Endothelial cell of umbilical vein (primary cell): ENCODE data around the gene TRAPPC11. TPM values are rescaled to one million over a fixed set of nuclear protein-coding genes. Genes with fewer than 3 reads are reported as not detected.

Source experiments
- BruUV-seq: library from RNA; stranded (reverse); fragments of 400-500 nt; replicated peaks from 2 replicates; lab custom pipeline; 2021; lab: Mats Ljungman, UMichigan
- CTCF ChIA-PET: fragments of 300-600, 350-600 bp; sonication (Branson Sonifier 250); formaldehyde crosslinking; loops from one replicate; lab custom pipeline; 2021; ENCODE audit warnings: antibody characterized with exemption, inconsistent platforms; lab: Charles Lee
- POLR2A ChIA-PET: fragments of 300-600, 350-600 bp; sonication (Branson Sonifier 250); formaldehyde crosslinking; loops from one replicate; lab custom pipeline; 2021; ENCODE audit warnings: antibody characterized with exemption, inconsistent platforms; lab: Charles Lee
- DNase-seq: peaks from one replicate; pipeline ENCODE4 v3.0.0-alpha.2; 2011; ENCODE audit warnings: low read depth, low spot score
- FAIRE-seq: peaks from 2 replicates; lab custom pipeline; 2011; peaks lifted over from hg19 to GRCh38; lab: Jason Lieb, UNC
- H2AFZ ChIP-seq: 2 replicates; pipeline ENCODE4 v1.6.0; 2012; ENCODE audit warnings: low read depth, low read length, control low read depth, inconsistent platforms
- H3K27ac ChIP-seq: 2 replicates; pipeline ENCODE4 v1.5.1; 2011; ENCODE audit warnings: low read depth, mild to moderate bottlenecking, control low read depth, low read length, moderate library complexity; ENCODE audit not compliant: insufficient read depth
- H3K27me3 ChIP-seq, 2 experiments: 2 replicates each; pipeline versions ENCODE4 v1.6.0 to v1.6.1; 2011; ENCODE audit warnings: low read length in 2 of 2, mixed read lengths in 1 of 2; ENCODE audit not compliant: control insufficient read depth in 2 of 2, insufficient read depth in 2 of 2
- H3K36me3 ChIP-seq, 2 experiments: 2 replicates in 1 of 2; 3 replicates in 1 of 2; pipeline ENCODE4 v1.5.1; 2011; ENCODE audit warnings: low read length in 2 of 2, mild to moderate bottlenecking in 1 of 2, moderate library complexity in 1 of 2; ENCODE audit not compliant: control insufficient read depth in 2 of 2, insufficient read depth in 2 of 2; ENCODE audit errors: extremely low read depth in 1 of 2
- H3K4me1 ChIP-seq: 3 replicates; pipeline ENCODE4 v1.5.1; 2011; ENCODE audit warnings: mild to moderate bottlenecking, low read length; ENCODE audit not compliant: control insufficient read depth, insufficient read depth; ENCODE audit errors: extremely low read depth
- H3K4me2 ChIP-seq: 2 replicates; pipeline ENCODE4 v1.6.1; 2011; ENCODE audit warnings: low read length, control low read depth, mixed read lengths; ENCODE audit not compliant: insufficient read depth
- H3K4me3 ChIP-seq, 3 experiments: fragments of 200-600 bp in 1 of 3; sonication (generic), shearing (Covaris generic) in 1 of 3; replicated peaks in 1 of 3; 2 replicates each; pipeline ENCODE4 v1.5.1; 2011 to 2016; ENCODE audit warnings: control low read depth in 3 of 3, low read length in 3 of 3, mild to moderate bottlenecking in 2 of 3, inconsistent platforms in 1 of 3, low read depth in 1 of 3, moderate library complexity in 1 of 3; ENCODE audit not compliant: insufficient read depth in 1 of 3
- H3K79me2 ChIP-seq: 2 replicates; pipeline ENCODE4 v1.6.0; 2012; ENCODE audit warnings: low read length, inconsistent platforms; ENCODE audit not compliant: control insufficient read depth, insufficient read depth
- H3K9ac ChIP-seq: replicated peaks from 2 replicates; pipeline ENCODE3; 2011; ENCODE audit warnings: low read length, control low read depth; ENCODE audit not compliant: insufficient read depth; ENCODE audit errors: extremely low read depth
- H3K9me1 ChIP-seq: replicated peaks from 3 replicates; pipeline ENCODE4 v1.6.0; 2011; ENCODE audit warnings: mild to moderate bottlenecking, low read length; ENCODE audit not compliant: control insufficient read depth, insufficient read depth; ENCODE audit errors: extremely low read depth
- H3K9me3 ChIP-seq: replicated peaks from 2 replicates; pipeline ENCODE4 v1.5.1; 2012; ENCODE audit warnings: low read length, inconsistent platforms; ENCODE audit not compliant: control insufficient read depth, insufficient read depth
- H4K20me1 ChIP-seq: replicated peaks from 2 replicates; pipeline ENCODE3; 2011; ENCODE audit warnings: mild to moderate bottlenecking, low read length; ENCODE audit not compliant: control insufficient read depth, insufficient read depth; ENCODE audit errors: extremely low read depth
- EZH2 ChIP-seq: IDR thresholded peaks from 2 replicates; pipeline ENCODE4 v1.6.1; 2012; ENCODE audit warnings: borderline replicate concordance, low read depth, mild to moderate bottlenecking, moderate library complexity, low read length, inconsistent platforms; ENCODE audit not compliant: severe bottlenecking
- FOS ChIP-seq: IDR thresholded peaks from 2 replicates; pipeline ENCODE4 v1.6.1; 2011; ENCODE audit warnings: mild to moderate bottlenecking, low read length, moderate library complexity, borderline replicate concordance; ENCODE audit not compliant: insufficient read depth
- GATA2 ChIP-seq: IDR thresholded peaks from 2 replicates; pipeline ENCODE4 v1.7.0; 2011; ENCODE audit warnings: low read depth, mild to moderate bottlenecking, moderate library complexity, mixed read lengths, low read length; ENCODE audit not compliant: insufficient read length, insufficient read depth
- JUN ChIP-seq: IDR thresholded peaks from 2 replicates; pipeline ENCODE4 v1.6.1; 2011; ENCODE audit warnings: borderline replicate concordance, low read depth; ENCODE audit not compliant: insufficient read length, insufficient read depth
- MYC ChIP-seq: IDR thresholded peaks from one replicate; pipeline ENCODE4 v1.6.1; 2011; ENCODE audit warnings: mild to moderate bottlenecking, low read depth, low read length
- POLR2A ChIP-seq: IDR thresholded peaks from 2 replicates; pipeline ENCODE4 v1.6.1; 2012; ENCODE audit warnings: low read depth, mild to moderate bottlenecking, control low read depth, low read length
- POLR2AphosphoS5 ChIP-seq: IDR thresholded peaks from 2 replicates; pipeline ENCODE4 v1.6.1; 2012; ENCODE audit warnings: low read depth, mild to moderate bottlenecking, control low read depth, low read length, moderate library complexity; ENCODE audit not compliant: insufficient read depth
- dilution Hi-C: fragments of 300-500 bp; cut with MboI; formaldehyde crosslinking; loops from one replicate; pipeline ENCODE4 v1.15.0; 2019; ENCODE audit warnings: low sequenced_read_pairs; ENCODE audit not compliant: extremely low pct_ligation_motif_present
- intact Hi-C: fragments of 100-400 bp; cut with micrococcal nuclease; formaldehyde crosslinking; loops from one replicate; pipeline ENCODE4 v1.10.0; 2022
- polyA plus RNA-seq, 4 experiments: library from polyadenylated mRNA; depleted of rRNA in 3 of 4; stranded (reverse) in 3 of 4; unstranded in 1 of 4; fragments of >200 nt; gene quantifications; 2 replicates each; pipeline versions ENCODE4 v1.2.1 to v1.2.3, GENCODE V29; 2011 to 2012; ENCODE audit warnings: missing spikeins in 1 of 4
- total RNA-seq: library from RNA; stranded (reverse); gene quantifications from 2 replicates; pipeline ENCODE4 v1.2.3, GENCODE V29; 2021
- TF ChIP-seq, protein P1 (sequence below), 2 donors: IDR thresholded peaks; 1 replicate in 1 of 2; 2 replicates in 1 of 2; pipeline ENCODE4 v1.5.1; 2011; ENCODE audit warnings: low read length in 2 of 2, mild to moderate bottlenecking in 2 of 2, moderate library complexity in 2 of 2, control low read depth in 1 of 2, inconsistent platforms in 1 of 2, low read depth in 1 of 2; ENCODE audit not compliant: insufficient read depth in 1 of 2; ENCODE audit errors: extremely low read depth in 1 of 2
- TF ChIP-seq, protein P2 (sequence below): IDR thresholded peaks from 2 replicates; pipeline ENCODE4 v1.6.1; 2011; ENCODE audit not compliant: insufficient read depth, insufficient read length

The TRAPPC11 gene
- total and polyA plus RNA-seq, 2 donors (not counting 3 experiments of a cell fraction or from before 2014, with no cell fraction given), result 21.2 to 32.1 TPM

DNA sequence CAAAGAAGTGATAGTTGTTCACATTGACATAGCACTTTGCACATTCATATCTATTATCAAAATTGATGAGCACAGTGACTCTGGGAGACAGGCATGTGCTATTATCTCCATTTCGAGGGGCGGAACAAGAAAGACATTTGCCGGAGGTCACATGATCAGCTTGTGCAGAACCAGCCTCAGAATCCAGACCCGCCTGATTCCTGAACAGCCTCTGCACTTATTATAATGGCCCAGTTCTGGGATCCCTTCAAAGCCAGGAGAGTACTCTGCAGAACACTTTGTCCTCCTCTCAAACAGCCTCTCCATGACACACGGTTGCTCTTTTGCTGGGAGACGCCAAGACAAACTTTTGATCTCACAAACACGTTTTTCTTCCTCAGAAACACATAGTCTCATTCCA is 48.5 kb upstream of the TRAPPC11 start:
- Histone ChIP-seq H3K27ac (no peak overlapping the region), H2AFZ (no peak overlapping the region), H3K9ac (no peak overlapping the region), H3K36me3 (no peaks in the 10 kb centered on the region), H3K9me3 (no peaks in the 10 kb centered on the region), H3K4me1 (no peaks in the 10 kb centered on the region), H3K9me1 (no peaks in the 10 kb centered on the region), H3K4me2 (no peak overlapping the region), H3K27me3 (peaks cover 0 to 4% of the 10 kb centered on the region in 2 experiments), H3K79me2 (no peaks in the 10 kb centered on the region), H3K4me3 (no peak overlapping the region), H4K20me1 (no peaks in the 10 kb centered on the region)
- BruUV-seq, result no TSS peak
- no peak for FAIRE-seq
- ChIA-PET POLR2A (no interaction called here), CTCF (interaction anchor here (1.2 kb wide), 1 partner anchor 10 kb away, joined by 3 read pairs; no protein-coding TSS in a partner anchor)
- dilution Hi-C loops (no loop called here), intact Hi-C loops (no loop called here)
- no peak for DNase-seq
- TF ChIP-seq POLR2A, result no peak
- TF ChIP-seq, protein P1, sequence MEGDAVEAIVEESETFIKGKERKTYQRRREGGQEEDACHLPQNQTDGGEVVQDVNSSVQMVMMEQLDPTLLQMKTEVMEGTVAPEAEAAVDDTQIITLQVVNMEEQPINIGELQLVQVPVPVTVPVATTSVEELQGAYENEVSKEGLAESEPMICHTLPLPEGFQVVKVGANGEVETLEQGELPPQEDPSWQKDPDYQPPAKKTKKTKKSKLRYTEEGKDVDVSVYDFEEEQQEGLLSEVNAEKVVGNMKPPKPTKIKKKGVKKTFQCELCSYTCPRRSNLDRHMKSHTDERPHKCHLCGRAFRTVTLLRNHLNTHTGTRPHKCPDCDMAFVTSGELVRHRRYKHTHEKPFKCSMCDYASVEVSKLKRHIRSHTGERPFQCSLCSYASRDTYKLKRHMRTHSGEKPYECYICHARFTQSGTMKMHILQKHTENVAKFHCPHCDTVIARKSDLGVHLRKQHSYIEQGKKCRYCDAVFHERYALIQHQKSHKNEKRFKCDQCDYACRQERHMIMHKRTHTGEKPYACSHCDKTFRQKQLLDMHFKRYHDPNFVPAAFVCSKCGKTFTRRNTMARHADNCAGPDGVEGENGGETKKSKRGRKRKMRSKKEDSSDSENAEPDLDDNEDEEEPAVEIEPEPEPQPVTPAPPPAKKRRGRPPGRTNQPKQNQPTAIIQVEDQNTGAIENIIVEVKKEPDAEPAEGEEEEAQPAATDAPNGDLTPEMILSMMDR (IDR thresholded peaks at IDR 0.05; ENCODE audit: extremely low read depth in 1 of 2, insufficient read depth in 1 of 2, low read depth in 1 of 2, low read length in 2 of 2), result no peak
- no peak for TF ChIP-seq FOS
- no peak for TF ChIP-seq GATA2
- no peak for TF ChIP-seq MYC
- TF ChIP-seq POLR2AphosphoS5, result no peak
- no peak for TF ChIP-seq EZH2
- TF ChIP-seq, protein P2, sequence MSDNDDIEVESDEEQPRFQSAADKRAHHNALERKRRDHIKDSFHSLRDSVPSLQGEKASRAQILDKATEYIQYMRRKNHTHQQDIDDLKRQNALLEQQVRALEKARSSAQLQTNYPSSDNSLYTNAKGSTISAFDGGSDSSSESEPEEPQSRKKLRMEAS, result no peak
- no peak for TF ChIP-seq JUN
